ENCODE data around the gene DUOXA2. TPM values are rescaled to one million over a fixed set of nuclear protein-coding genes. Genes with fewer than 3 reads are reported as not detected.
"Not testable (repeated sequence)": the region's sequence is repeated elsewhere in the genome, so short reads cannot be mapped to it uniquely, and the experiment has no call there.

DUOXA2 gene
- total RNA-seq, 4 donors from 2014 or later, result 0.49 to 0.62 TPM; not detected in 2

DNA sequence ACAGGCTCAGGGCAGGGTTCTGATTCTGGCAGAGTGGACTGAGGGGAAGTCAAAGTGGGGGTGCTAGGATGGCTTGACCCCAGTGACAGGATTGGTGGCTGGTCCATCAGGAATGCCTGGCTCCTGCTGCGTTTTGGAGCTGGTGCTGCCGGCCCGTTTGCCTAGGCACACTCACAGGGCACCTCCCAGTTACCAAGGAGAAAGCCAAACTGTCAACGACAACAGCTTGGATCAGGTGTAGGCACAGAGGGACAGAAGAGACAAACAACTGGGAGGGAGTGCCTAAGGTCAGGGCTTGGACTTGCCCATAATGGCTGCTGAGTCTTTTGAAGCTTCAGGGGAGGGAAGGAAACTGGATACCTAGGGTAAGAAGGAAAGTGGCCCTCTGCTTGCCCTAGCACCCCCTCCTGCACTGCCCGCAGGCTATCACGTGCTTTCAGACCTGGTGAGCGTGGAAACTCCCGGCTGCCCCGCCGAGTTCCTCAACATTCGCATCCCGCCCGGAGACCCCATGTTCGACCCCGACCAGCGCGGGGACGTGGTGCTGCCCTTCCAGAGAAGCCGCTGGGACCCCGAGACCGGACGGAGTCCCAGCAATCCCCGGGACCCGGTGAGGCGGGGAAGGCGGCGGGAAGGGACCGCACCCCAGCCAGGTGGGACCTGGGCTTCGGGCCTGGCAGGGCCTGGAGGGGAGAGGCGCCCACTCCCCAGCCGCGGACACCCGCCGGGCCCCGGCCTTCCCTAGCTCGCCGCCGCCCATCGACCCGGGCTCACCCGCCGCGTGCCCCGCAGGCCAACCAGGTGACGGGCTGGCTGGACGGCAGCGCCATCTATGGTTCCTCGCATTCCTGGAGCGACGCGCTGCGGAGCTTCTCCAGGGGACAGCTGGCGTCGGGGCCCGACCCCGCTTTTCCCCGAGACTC lies 20.8 kb downstream of the DUOXA2 start:
- Histone ChIP-seq H3K27me3 (peaks cover 85% of the 10 kb centered on the region), H3K4me3 (peak overlapping the region in 1 of 2 donors; percentile 31), H3K27ac (no peak overlapping the region), H3K4me1 (peaks cover 0 to 11% (median 0%) of the 10 kb centered on the region in 3 donors), H3K36me3 (no peaks in the 10 kb centered on the region), H3K9me3 (no peaks in the 10 kb centered on the region)
- peak; percentile 32 for ATAC-seq
- WGBS, 2 donors (ENCODE audit: low coverage in 1 of 2), result 11 to 17% methylated on average over 1 to 8 of the region's 57 CpGs
- TF ChIP-seq CTCF (IDR thresholded peaks at IDR 0.05) (peak in 1 of 4 experiments; percentile 15), POLR2AphosphoS5 (IDR thresholded peaks at IDR 0.05) (no peak), EP300 (IDR thresholded peaks at IDR 0.05) (no peak), POLR2A (IDR thresholded peaks at IDR 0.05) (no peak)

DNA sequence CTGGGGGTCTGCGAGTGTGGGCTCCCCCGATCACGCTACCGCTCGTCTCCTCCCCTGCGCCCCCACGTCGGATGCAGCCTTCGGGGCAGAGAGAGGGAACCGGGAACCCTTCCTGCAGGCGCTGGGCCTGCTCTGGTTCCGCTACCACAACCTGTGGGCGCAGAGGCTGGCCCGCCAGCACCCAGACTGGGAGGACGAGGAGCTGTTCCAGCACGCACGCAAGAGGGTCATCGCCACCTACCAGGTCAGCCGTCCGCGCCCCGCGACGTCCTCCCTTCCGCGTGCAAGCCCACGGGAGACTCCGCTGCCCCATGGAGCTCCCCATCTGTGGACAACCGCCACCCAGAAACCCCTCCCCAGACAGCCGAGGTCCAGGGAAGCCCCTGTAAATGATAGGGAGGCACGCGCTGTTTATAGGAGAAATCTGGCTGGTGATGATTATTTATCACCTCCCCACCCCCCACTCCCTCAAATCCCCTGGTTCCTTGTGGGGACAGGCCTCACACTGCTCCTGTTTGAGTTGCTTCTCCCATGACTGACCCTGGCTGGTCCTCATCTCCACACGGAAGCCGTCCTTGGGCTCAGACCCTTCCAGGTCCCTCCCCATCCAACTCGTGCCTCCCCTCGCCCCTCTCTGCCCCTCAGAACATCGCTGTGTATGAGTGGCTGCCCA lies 21.7 kb downstream of the DUOXA2 start:
- 11% methylated on average over 7 of the region's 37 CpGs; no CpG with 5 or more reads in 1 of the 2 donors for WGBS, 2 donors (ENCODE audit: low coverage in 1 of 2)
- not testable (repeated sequence) for H3K4me3 ChIP-seq

DNA sequence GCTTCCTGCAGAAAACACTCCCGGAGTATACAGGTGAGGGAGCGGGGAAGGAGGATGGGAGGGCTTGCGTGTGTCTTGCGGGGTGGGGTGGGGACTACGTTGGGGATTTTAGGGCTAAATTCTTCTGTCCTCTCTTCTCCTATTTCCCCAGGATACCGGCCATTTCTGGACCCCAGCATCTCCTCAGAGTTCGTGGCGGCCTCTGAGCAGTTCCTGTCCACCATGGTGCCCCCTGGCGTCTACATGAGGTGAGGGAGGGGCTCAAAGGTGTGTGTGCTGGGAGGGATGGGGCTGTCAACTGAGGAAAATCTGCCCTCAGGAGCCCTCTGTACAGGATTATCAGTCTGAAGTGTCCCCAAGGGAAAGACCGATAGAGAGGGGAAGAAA lies 22.2 kb downstream of the DUOXA2 start:
- H3K9me3 ChIP-seq, result no peaks in the 10 kb centered on the region
- no peak for ATAC-seq
- H3K4me3 ChIP-seq, result no peak overlapping the region
- H3K36me3 ChIP-seq, result no peaks in the 10 kb centered on the region
- peaks cover 0 to 8% (median 0%) of the 10 kb centered on the region in 3 donors for H3K4me1 ChIP-seq
- 16 to 32% methylated on average over 2 to 5 of the region's 10 CpGs for WGBS, 2 donors (ENCODE audit: low coverage in 1 of 2)
- H3K27ac ChIP-seq, result no peak overlapping the region
- peaks cover 78% of the 10 kb centered on the region for H3K27me3 ChIP-seq
- TF ChIP-seq POLR2AphosphoS5 (IDR thresholded peaks at IDR 0.05), result no peak
- no peak for TF ChIP-seq POLR2A (IDR thresholded peaks at IDR 0.05)
- TF ChIP-seq CTCF (IDR thresholded peaks at IDR 0.05), result no peak
- no peak for TF ChIP-seq EP300 (IDR thresholded peaks at IDR 0.05)

More for the DNA sequence above, 21.7 kb downstream of the DUOXA2 start:
- peak; percentile 4 for ATAC-seq
- not testable (repeated sequence) for H3K9me3 ChIP-seq, H3K4me1 ChIP-seq, H3K36me3 ChIP-seq, H3K27ac ChIP-seq
- H3K27me3 ChIP-seq, result peaks cover 78% of the 10 kb centered on the region

DNA sequence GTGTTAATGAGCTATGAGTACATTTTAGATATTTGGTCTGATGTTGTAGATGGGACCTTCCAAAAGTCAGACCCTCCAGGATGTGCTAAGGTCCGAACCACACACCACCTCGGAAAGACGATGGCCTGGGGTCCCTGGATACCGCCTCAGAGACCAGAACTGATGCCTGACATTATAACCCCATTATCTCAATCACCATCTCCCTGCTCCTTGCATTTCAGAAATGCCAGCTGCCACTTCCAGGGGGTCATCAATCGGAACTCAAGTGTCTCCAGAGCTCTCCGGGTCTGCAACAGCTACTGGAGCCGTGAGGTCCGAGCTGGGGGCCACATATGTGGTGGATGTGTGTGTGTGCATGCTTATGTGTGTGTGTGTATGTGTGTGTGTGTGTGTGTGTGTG lies 23.6 kb downstream of the DUOXA2 start:
- peaks cover 0 to 8% (median 0%) of the 10 kb centered on the region in 3 donors for H3K4me1 ChIP-seq
- no peak overlapping the region for H3K4me3 ChIP-seq
- no peak overlapping the region for H3K27ac ChIP-seq
- no peaks in the 10 kb centered on the region for H3K36me3 ChIP-seq
- H3K9me3 ChIP-seq, result no peaks in the 10 kb centered on the region
- WGBS, 2 donors (ENCODE audit: low coverage in 1 of 2), result 77 to 79% methylated on average over 3 to 7 of the region's 8 CpGs
- TF ChIP-seq CTCF (IDR thresholded peaks at IDR 0.05) (no peak), EP300 (IDR thresholded peaks at IDR 0.05) (no peak)
- peaks cover 74% of the 10 kb centered on the region for H3K27me3 ChIP-seq
- ATAC-seq, result no peak

GRCh38 chr15:45138814-45139765 lies 25.0 kb downstream of the DUOXA2 start:
- ATAC-seq, result no peak

More at GRCh38 chr15:45138814-45139765, 25.0 kb downstream of the DUOXA2 start:
- no peaks in the 10 kb centered on the region for H3K36me3 ChIP-seq
- 54% methylated on average over 3 of the region's 12 CpGs; no CpG with 5 or more reads in 1 of the 2 donors for WGBS, 2 donors (ENCODE audit: low coverage in 1 of 2)
- H3K4me1 ChIP-seq, result peaks cover 0 to 8% (median 0%) of the 10 kb centered on the region in 3 donors
- TF ChIP-seq EP300 (IDR thresholded peaks at IDR 0.05) (no peak), POLR2A (IDR thresholded peaks at IDR 0.05) (no peak), CTCF (IDR thresholded peaks at IDR 0.05) (no peak), POLR2AphosphoS5 (IDR thresholded peaks at IDR 0.05) (no peak)
- no peak overlapping the region for H3K27ac ChIP-seq
- H3K27me3 ChIP-seq, result peaks cover 69% of the 10 kb centered on the region
- H3K9me3 ChIP-seq, result no peaks in the 10 kb centered on the region
- no peak overlapping the region for H3K4me3 ChIP-seq

Measured in gastroesophageal sphincter (tissue), 4 donors.